GM18520 (cell line): ENCODE measurements around the gene UCK1.

Experiments
- ATAC-seq: cut with Tn5 transposase; IDR thresholded peaks from one replicate; pipeline ENCODE4 v1.9.1; 2021; ENCODE audit not compliant: unreplicated experiment

UCK1 gene

GRCh38 chr9:131477816-131478419 lies 53.1 kb downstream of the UCK1 start:
- ATAC-seq, result no peak

DNA sequence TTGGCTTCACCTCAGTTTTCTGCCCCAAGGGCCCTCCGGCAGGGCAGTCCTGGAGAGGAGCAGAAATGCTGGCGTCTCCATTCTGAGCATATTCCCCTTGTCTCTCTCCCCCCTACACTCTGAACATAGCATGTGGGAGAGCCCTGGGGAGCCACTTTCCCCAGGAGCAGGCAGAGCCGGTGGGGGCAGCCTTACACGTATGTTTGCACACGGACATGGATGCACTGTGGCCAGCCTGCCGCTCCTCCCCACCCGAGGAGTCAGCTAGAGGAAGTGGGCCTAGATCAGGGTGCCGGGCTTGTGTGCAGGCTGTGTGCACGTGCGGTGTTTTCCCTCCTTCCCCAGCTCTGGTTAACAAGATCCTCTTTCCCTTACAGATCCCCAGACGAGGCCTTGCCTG lies 53.7 kb downstream of the UCK1 start:
- ATAC-seq, result no peak

- no peak for ATAC-seq
Measured at GRCh38 chr9:131476777-131477345, 54.2 kb downstream of the UCK1 start.

DNA sequence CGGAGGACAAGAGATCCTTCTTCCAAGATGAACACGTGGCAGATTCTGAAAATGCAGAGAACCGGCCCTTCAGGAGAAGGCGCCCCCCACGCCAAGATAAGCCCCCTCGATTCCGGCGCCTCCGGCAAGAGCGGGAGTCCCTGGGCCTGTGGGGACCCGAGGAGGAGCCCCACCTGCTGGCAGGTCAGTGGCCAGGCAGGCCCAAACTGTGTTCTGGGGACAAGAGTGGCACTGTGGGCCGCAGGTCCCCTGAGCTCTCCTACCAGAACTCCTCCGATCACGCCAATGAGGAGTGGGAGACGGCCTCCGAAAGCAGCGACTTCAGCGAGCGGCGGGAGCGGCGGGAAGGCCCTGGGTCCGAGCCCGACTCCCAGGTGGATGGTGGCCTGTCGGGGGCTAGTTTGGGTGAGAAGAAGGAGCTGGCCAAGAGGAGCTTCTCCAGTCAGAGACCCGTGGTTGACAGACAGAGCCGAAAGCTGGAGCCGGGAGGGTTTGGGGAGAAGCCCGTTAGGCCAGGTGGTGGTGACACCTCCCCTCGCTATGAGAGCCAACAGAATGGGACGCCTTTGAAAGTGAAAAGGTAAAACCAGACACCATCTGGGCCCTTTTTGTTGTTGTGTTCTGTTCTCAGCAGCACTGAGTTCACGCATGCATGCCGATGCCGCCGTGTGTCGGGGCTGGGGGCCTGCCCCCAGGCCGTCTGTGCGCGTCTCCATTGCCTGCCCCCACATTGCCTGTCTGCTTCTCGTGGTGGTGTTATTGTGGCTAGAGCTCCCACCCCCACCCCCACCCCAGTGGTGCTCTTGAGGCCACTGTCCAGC lies 54.9 kb downstream of the UCK1 start:
- ATAC-seq, result no peak

GRCh38 chr9:131475111-131475955 lies 55.7 kb downstream of the UCK1 start:
- ATAC-seq, result no peak

DNA sequence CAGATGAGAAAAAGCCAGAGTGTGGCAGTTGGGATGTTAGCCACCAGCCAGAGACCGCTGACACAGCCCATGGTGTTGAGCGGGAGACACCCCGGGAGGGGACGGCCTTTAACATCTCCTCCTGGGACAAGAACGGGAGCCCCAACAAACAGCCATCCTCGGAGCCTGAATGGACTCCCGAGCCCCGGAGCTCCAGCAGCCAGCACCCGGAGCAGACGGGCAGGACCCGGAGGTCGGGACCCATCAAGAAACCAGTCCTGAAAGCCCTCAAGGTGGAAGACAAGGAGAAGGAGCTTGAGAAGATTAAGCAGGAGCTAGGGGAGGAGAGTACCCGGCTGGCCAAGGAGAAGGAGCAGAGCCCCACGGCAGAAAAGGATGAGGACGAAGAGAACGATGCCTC lies 56.4 kb downstream of the UCK1 start:
- no peak for ATAC-seq

GRCh38 chr9:131473891-131474290 lies 57.2 kb downstream of the UCK1 start:
- no peak for ATAC-seq
